Endothelial cell of umbilical vein (primary cell): Measurements from ENCODE around the gene KRTAP13-3. TPM values are rescaled to one million over a fixed set of nuclear protein-coding genes. Genes with fewer than 3 reads are reported as not detected.

Experiments
- BruUV-seq: library from RNA; stranded (reverse); fragments of 400-500 nt; replicated peaks from 2 replicates; lab custom pipeline; 2021; lab: Mats Ljungman, UMichigan
- CTCF ChIA-PET: fragments of 300-600, 350-600 bp; sonication (Branson Sonifier 250); formaldehyde crosslinking; loops from one replicate; lab custom pipeline; 2021; ENCODE audit warnings: antibody characterized with exemption, inconsistent platforms; lab: Charles Lee
- POLR2A ChIA-PET: fragments of 300-600, 350-600 bp; sonication (Branson Sonifier 250); formaldehyde crosslinking; loops from one replicate; lab custom pipeline; 2021; ENCODE audit warnings: antibody characterized with exemption, inconsistent platforms; lab: Charles Lee
- DNase-seq: peaks from one replicate; pipeline ENCODE4 v3.0.0-alpha.2; 2011; ENCODE audit warnings: low read depth, low spot score
- FAIRE-seq: peaks from 2 replicates; lab custom pipeline; 2011; peaks lifted over from hg19 to GRCh38; lab: Jason Lieb, UNC
- H2AFZ ChIP-seq: 2 replicates; pipeline ENCODE4 v1.6.0; 2012; ENCODE audit warnings: low read depth, low read length, control low read depth, inconsistent platforms
- H3K27ac ChIP-seq: 2 replicates; pipeline ENCODE4 v1.5.1; 2011; ENCODE audit warnings: low read depth, mild to moderate bottlenecking, control low read depth, low read length, moderate library complexity; ENCODE audit not compliant: insufficient read depth
- H3K27me3 ChIP-seq, 2 experiments: 2 replicates each; pipeline versions ENCODE4 v1.6.0 to v1.6.1; 2011; ENCODE audit warnings: low read length in 2 of 2, mixed read lengths in 1 of 2; ENCODE audit not compliant: control insufficient read depth in 2 of 2, insufficient read depth in 2 of 2
- H3K36me3 ChIP-seq, 2 experiments: 2 replicates in 1 of 2; 3 replicates in 1 of 2; pipeline ENCODE4 v1.5.1; 2011; ENCODE audit warnings: low read length in 2 of 2, mild to moderate bottlenecking in 1 of 2, moderate library complexity in 1 of 2; ENCODE audit not compliant: control insufficient read depth in 2 of 2, insufficient read depth in 2 of 2; ENCODE audit errors: extremely low read depth in 1 of 2
- H3K4me1 ChIP-seq: 3 replicates; pipeline ENCODE4 v1.5.1; 2011; ENCODE audit warnings: mild to moderate bottlenecking, low read length; ENCODE audit not compliant: control insufficient read depth, insufficient read depth; ENCODE audit errors: extremely low read depth
- H3K4me2 ChIP-seq: 2 replicates; pipeline ENCODE4 v1.6.1; 2011; ENCODE audit warnings: low read length, control low read depth, mixed read lengths; ENCODE audit not compliant: insufficient read depth
- H3K4me3 ChIP-seq, 3 experiments: fragments of 200-600 bp in 1 of 3; sonication (generic), shearing (Covaris generic) in 1 of 3; replicated peaks in 1 of 3; 2 replicates each; pipeline ENCODE4 v1.5.1; 2011 to 2016; ENCODE audit warnings: control low read depth in 3 of 3, low read length in 3 of 3, mild to moderate bottlenecking in 2 of 3, inconsistent platforms in 1 of 3, low read depth in 1 of 3, moderate library complexity in 1 of 3; ENCODE audit not compliant: insufficient read depth in 1 of 3
- H3K79me2 ChIP-seq: 2 replicates; pipeline ENCODE4 v1.6.0; 2012; ENCODE audit warnings: low read length, inconsistent platforms; ENCODE audit not compliant: control insufficient read depth, insufficient read depth
- H3K9ac ChIP-seq: replicated peaks from 2 replicates; pipeline ENCODE3; 2011; ENCODE audit warnings: low read length, control low read depth; ENCODE audit not compliant: insufficient read depth; ENCODE audit errors: extremely low read depth
- H3K9me1 ChIP-seq: replicated peaks from 3 replicates; pipeline ENCODE4 v1.6.0; 2011; ENCODE audit warnings: mild to moderate bottlenecking, low read length; ENCODE audit not compliant: control insufficient read depth, insufficient read depth; ENCODE audit errors: extremely low read depth
- H3K9me3 ChIP-seq: replicated peaks from 2 replicates; pipeline ENCODE4 v1.5.1; 2012; ENCODE audit warnings: low read length, inconsistent platforms; ENCODE audit not compliant: control insufficient read depth, insufficient read depth
- H4K20me1 ChIP-seq: replicated peaks from 2 replicates; pipeline ENCODE3; 2011; ENCODE audit warnings: mild to moderate bottlenecking, low read length; ENCODE audit not compliant: control insufficient read depth, insufficient read depth; ENCODE audit errors: extremely low read depth
- EZH2 ChIP-seq: IDR thresholded peaks from 2 replicates; pipeline ENCODE4 v1.6.1; 2012; ENCODE audit warnings: borderline replicate concordance, low read depth, mild to moderate bottlenecking, moderate library complexity, low read length, inconsistent platforms; ENCODE audit not compliant: severe bottlenecking
- FOS ChIP-seq: IDR thresholded peaks from 2 replicates; pipeline ENCODE4 v1.6.1; 2011; ENCODE audit warnings: mild to moderate bottlenecking, low read length, moderate library complexity, borderline replicate concordance; ENCODE audit not compliant: insufficient read depth
- GATA2 ChIP-seq: IDR thresholded peaks from 2 replicates; pipeline ENCODE4 v1.7.0; 2011; ENCODE audit warnings: low read depth, mild to moderate bottlenecking, moderate library complexity, mixed read lengths, low read length; ENCODE audit not compliant: insufficient read length, insufficient read depth
- JUN ChIP-seq: IDR thresholded peaks from 2 replicates; pipeline ENCODE4 v1.6.1; 2011; ENCODE audit warnings: borderline replicate concordance, low read depth; ENCODE audit not compliant: insufficient read length, insufficient read depth
- MYC ChIP-seq: IDR thresholded peaks from one replicate; pipeline ENCODE4 v1.6.1; 2011; ENCODE audit warnings: mild to moderate bottlenecking, low read depth, low read length
- POLR2A ChIP-seq: IDR thresholded peaks from 2 replicates; pipeline ENCODE4 v1.6.1; 2012; ENCODE audit warnings: low read depth, mild to moderate bottlenecking, control low read depth, low read length
- POLR2AphosphoS5 ChIP-seq: IDR thresholded peaks from 2 replicates; pipeline ENCODE4 v1.6.1; 2012; ENCODE audit warnings: low read depth, mild to moderate bottlenecking, control low read depth, low read length, moderate library complexity; ENCODE audit not compliant: insufficient read depth
- dilution Hi-C: fragments of 300-500 bp; cut with MboI; formaldehyde crosslinking; loops from one replicate; pipeline ENCODE4 v1.15.0; 2019; ENCODE audit warnings: low sequenced_read_pairs; ENCODE audit not compliant: extremely low pct_ligation_motif_present
- intact Hi-C: fragments of 100-400 bp; cut with micrococcal nuclease; formaldehyde crosslinking; loops from one replicate; pipeline ENCODE4 v1.10.0; 2022
- polyA plus RNA-seq, 4 experiments: library from polyadenylated mRNA; depleted of rRNA in 3 of 4; stranded (reverse) in 3 of 4; unstranded in 1 of 4; fragments of >200 nt; gene quantifications; 2 replicates each; pipeline versions ENCODE4 v1.2.1 to v1.2.3, GENCODE V29; 2011 to 2012; ENCODE audit warnings: missing spikeins in 1 of 4
- total RNA-seq: library from RNA; stranded (reverse); gene quantifications from 2 replicates; pipeline ENCODE4 v1.2.3, GENCODE V29; 2021
- TF ChIP-seq, protein P1 (sequence below), 2 donors: IDR thresholded peaks; 1 replicate in 1 of 2; 2 replicates in 1 of 2; pipeline ENCODE4 v1.5.1; 2011; ENCODE audit warnings: low read length in 2 of 2, mild to moderate bottlenecking in 2 of 2, moderate library complexity in 2 of 2, control low read depth in 1 of 2, inconsistent platforms in 1 of 2, low read depth in 1 of 2; ENCODE audit not compliant: insufficient read depth in 1 of 2; ENCODE audit errors: extremely low read depth in 1 of 2
- TF ChIP-seq, protein P2 (sequence below): IDR thresholded peaks from 2 replicates; pipeline ENCODE4 v1.6.1; 2011; ENCODE audit not compliant: insufficient read depth, insufficient read length

The KRTAP13-3 gene
- total and polyA plus RNA-seq, 2 donors (not counting 3 experiments of a cell fraction or from before 2014, with no cell fraction given), result not detected

- H3K4me1 ChIP-seq, result no peaks in the 10 kb centered on the region
- no peaks in the 10 kb centered on the region for H3K9me3 ChIP-seq
- CTCF ChIA-PET, result no interaction called here
- H4K20me1 ChIP-seq, result no peaks in the 10 kb centered on the region
- intact Hi-C loops (no loop called here), dilution Hi-C loops (no loop called here)
- no peaks in the 10 kb centered on the region for H3K27me3 ChIP-seq
- no peak overlapping the region for H3K4me2 ChIP-seq
- no peaks in the 10 kb centered on the region for H3K79me2 ChIP-seq
- no peaks in the 10 kb centered on the region for H3K36me3 ChIP-seq
- H3K9ac ChIP-seq, result no peak overlapping the region
- H3K4me3 ChIP-seq, result no peak overlapping the region
- FAIRE-seq (no peak), DNase-seq (no peak)
- TF ChIP-seq FOS, result no peak
- TF ChIP-seq MYC, result no peak
- TF ChIP-seq, protein P1, sequence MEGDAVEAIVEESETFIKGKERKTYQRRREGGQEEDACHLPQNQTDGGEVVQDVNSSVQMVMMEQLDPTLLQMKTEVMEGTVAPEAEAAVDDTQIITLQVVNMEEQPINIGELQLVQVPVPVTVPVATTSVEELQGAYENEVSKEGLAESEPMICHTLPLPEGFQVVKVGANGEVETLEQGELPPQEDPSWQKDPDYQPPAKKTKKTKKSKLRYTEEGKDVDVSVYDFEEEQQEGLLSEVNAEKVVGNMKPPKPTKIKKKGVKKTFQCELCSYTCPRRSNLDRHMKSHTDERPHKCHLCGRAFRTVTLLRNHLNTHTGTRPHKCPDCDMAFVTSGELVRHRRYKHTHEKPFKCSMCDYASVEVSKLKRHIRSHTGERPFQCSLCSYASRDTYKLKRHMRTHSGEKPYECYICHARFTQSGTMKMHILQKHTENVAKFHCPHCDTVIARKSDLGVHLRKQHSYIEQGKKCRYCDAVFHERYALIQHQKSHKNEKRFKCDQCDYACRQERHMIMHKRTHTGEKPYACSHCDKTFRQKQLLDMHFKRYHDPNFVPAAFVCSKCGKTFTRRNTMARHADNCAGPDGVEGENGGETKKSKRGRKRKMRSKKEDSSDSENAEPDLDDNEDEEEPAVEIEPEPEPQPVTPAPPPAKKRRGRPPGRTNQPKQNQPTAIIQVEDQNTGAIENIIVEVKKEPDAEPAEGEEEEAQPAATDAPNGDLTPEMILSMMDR (IDR thresholded peaks at IDR 0.05; ENCODE audit: extremely low read depth in 1 of 2, insufficient read depth in 1 of 2, low read depth in 1 of 2, low read length in 2 of 2), result no peak
- TF ChIP-seq, protein P2, sequence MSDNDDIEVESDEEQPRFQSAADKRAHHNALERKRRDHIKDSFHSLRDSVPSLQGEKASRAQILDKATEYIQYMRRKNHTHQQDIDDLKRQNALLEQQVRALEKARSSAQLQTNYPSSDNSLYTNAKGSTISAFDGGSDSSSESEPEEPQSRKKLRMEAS, result no peak
- TF ChIP-seq EZH2, result no peak
- no peak for TF ChIP-seq JUN
- TF ChIP-seq POLR2A, result no peak
- TF ChIP-seq POLR2AphosphoS5, result no peak
- no peak for TF ChIP-seq GATA2
- no peak overlapping the region for H2AFZ ChIP-seq
- no peaks in the 10 kb centered on the region for H3K9me1 ChIP-seq
- POLR2A ChIA-PET, result no interaction called here
- H3K27ac ChIP-seq, result no peak overlapping the region
- BruUV-seq, result no TSS peak
These were observed 9.7 kb downstream of the KRTAP13-3 start for GRCh38 chr21:30415993-30416392.
